PFSK-1 (cell line): ENCODE measurements around the gene ASNSD1.

ENCODE experiments used
- POLR2AphosphoS5 ChIP-seq: IDR thresholded peaks from 2 replicates; pipeline ENCODE4 v1.6.1; 2012; ENCODE audit warnings: low read depth, mild to moderate bottlenecking, control low read depth, low read length, moderate library complexity
- SIN3A ChIP-seq: IDR thresholded peaks from 2 replicates; pipeline ENCODE4 v1.6.1; 2012; ENCODE audit warnings: mild to moderate bottlenecking, low read length, moderate library complexity, borderline replicate concordance; ENCODE audit not compliant: insufficient read depth
- TAF1 ChIP-seq: IDR thresholded peaks from 2 replicates; pipeline ENCODE4 v1.6.1; 2012; ENCODE audit warnings: low read length, control low read depth, borderline replicate concordance; ENCODE audit not compliant: insufficient read depth
- TF ChIP-seq, protein P1 (sequence below), 2 experiments: IDR thresholded peaks; 2 replicates each; pipeline versions ENCODE4 v1.6.1 to v1.8.0; 2011 to 2012; ENCODE audit warnings: low read depth in 2 of 2, low read length in 2 of 2, control low read depth in 1 of 2, inconsistent platforms in 1 of 2, mild to moderate bottlenecking in 1 of 2, moderate library complexity in 1 of 2; ENCODE audit not compliant: insufficient read depth in 1 of 2

DNA sequence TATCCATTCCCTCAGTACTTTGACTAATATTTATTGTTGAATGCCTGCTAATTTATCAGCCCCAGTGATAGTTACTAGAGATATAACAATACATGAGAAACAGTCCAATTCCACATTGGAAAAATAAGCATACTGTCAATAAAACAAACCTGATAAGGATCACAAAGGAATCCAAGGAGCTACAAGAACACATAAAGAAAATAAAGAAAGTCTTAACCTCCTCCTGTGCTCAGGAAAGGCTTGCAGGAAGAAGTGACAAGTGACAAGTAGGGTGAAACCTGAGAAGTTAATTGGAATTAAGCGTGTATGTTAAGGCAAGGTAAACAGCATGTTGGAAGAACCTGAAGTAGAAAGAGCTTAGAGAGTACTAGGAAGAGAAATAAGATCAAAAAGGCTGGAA is 20.3 kb upstream of the ASNSD1 start:
- TF ChIP-seq POLR2AphosphoS5 (no peak), TAF1 (no peak), SIN3A (no peak)
- TF ChIP-seq, protein P1, sequence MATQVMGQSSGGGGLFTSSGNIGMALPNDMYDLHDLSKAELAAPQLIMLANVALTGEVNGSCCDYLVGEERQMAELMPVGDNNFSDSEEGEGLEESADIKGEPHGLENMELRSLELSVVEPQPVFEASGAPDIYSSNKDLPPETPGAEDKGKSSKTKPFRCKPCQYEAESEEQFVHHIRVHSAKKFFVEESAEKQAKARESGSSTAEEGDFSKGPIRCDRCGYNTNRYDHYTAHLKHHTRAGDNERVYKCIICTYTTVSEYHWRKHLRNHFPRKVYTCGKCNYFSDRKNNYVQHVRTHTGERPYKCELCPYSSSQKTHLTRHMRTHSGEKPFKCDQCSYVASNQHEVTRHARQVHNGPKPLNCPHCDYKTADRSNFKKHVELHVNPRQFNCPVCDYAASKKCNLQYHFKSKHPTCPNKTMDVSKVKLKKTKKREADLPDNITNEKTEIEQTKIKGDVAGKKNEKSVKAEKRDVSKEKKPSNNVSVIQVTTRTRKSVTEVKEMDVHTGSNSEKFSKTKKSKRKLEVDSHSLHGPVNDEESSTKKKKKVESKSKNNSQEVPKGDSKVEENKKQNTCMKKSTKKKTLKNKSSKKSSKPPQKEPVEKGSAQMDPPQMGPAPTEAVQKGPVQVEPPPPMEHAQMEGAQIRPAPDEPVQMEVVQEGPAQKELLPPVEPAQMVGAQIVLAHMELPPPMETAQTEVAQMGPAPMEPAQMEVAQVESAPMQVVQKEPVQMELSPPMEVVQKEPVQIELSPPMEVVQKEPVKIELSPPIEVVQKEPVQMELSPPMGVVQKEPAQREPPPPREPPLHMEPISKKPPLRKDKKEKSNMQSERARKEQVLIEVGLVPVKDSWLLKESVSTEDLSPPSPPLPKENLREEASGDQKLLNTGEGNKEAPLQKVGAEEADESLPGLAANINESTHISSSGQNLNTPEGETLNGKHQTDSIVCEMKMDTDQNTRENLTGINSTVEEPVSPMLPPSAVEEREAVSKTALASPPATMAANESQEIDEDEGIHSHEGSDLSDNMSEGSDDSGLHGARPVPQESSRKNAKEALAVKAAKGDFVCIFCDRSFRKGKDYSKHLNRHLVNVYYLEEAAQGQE (IDR thresholded peaks at IDR 0.05; ENCODE audit: insufficient read depth in 1 of 2, low read depth in 2 of 2, low read length in 2 of 2): no peak
